CD4-positive, alpha-beta T cell treated with Interleukin-6 for 4 hours (primary cell): ENCODE data around the gene FBXL15.
"Not testable (repeated sequence)": the region's sequence is repeated elsewhere in the genome, so short reads cannot be mapped to it uniquely, and the experiment has no call there.

Experiments used
- DNase-seq: peaks from one replicate; pipeline ENCODE4 v3.0.0-alpha.2; 2020; ENCODE audit warnings: mixed read lengths

Gene FBXL15

DNA sequence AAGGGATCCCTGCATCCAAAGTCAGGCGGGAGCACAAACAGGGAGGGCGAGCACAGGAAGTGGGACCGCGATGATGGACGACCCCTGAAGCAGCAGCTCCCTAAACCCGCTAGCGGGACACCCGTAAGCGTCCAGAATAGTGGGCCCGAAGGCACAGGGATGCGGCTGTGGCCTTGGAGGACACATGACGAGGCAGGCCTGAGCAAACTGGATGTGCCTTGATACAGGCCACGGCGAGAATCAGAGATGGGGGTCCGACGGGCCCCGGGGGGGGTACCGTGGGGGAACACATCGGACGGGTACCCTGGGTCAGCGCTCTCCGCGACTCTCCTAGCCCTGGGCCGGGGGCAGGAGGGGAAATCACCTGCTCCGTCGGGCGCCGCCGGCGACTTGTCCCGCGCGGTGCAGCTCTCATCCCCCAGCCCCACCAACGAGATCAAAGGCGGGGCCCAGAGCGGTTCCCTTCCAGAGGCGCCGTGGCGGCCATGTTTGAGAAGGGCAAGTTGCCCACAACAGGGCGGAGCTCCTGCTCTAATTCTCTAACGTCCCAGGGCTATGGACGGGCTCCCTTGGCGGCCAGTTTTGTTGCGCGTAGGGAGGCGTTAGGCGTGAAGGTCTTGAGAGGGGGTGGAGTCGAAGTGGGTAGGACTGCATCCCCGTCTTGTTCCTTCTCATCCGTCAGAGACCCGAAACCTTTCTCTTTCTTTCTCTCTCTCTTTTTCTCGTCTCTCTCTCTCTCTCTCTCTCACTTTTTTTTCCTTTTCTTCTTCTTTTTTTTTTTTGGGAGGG, 11.7 kb downstream of the FBXL15 start, which contains the start of gene CUEDC2:
CUEDC2 (minus strand) TSS at position 413 of the 789 bp plus-strand sequence. CDS start 7,386 bp downstream, outside the sequence.
- peak; percentile 96 for DNase-seq

DNA sequence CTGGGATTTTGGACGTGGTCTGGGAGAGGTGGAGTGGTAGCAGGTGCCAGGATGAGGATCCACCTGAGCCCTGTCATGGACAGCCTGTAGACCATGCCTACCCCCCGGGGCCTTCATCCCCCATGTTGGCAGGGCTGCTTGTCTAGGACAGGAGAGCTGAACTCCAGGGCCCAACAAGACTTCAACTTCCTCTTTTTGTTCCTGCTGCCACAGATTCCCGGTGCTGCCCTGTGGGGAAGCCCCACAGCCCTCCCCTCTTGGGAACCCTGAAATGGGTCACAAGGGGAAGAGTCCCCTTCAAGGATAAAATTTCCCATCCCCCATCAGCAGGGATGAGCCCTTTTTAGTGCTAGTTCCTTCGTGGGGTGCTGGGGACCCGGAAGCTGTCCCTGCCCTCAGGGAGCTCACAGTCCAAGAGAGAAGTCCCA, 13.0 kb downstream of the FBXL15 start:
- no peak for DNase-seq

DNA sequence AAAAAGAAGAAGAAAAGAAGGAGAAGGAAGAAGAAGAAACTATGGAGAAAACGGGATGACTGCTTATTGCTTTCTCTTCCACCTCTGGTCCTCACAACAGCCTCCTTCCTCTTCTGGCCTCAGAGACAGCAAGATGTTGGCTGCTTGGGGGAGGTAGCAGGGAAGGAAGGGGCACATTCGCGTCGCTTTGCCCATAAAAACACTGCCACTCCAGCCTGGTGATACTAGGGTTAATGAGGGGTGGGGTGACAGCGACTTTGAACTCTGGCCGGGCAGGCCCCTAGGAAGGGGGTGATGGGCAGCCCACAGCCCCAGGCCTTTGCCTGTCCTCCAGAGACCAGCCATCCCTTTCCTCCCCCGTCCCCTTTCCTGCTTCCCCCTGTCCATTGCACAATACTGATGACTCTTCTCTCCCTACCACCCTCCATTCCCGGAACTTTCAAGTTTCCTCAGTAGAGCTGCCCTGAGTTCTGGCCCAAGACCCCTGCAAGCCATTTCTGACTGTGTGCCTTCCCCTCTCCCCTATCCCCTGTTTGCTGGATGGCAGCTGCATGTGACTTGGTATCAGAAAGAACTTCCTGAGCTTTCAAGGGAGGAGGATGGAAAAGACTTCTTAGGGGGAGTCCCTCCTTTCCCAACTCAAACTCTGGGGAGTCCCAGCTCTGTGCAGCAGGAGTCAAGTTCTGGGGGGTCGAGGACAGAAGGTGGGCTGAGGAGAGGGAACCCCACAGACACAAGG, 13.9 kb downstream of the FBXL15 start:
- DNase-seq = no peak

DNA sequence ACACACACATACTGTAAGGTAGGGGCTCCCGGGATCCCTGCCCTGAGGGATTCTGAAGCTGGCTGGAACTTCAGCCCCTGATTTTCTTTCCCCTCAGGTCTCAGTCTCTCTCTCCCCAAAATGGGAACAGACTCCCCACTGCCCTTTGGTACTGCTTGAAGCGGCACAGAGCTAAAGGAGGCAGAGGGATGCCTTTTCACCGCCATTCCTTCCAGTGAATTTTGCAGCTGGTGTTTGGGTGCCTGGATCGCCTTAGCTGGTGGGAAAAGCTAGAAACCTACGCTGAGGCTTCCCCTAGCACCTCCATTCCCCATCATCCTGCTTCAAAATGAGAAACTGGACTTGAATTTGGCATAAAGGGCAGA, 14.5 kb downstream of the FBXL15 start:
- no peak for DNase-seq

DNA sequence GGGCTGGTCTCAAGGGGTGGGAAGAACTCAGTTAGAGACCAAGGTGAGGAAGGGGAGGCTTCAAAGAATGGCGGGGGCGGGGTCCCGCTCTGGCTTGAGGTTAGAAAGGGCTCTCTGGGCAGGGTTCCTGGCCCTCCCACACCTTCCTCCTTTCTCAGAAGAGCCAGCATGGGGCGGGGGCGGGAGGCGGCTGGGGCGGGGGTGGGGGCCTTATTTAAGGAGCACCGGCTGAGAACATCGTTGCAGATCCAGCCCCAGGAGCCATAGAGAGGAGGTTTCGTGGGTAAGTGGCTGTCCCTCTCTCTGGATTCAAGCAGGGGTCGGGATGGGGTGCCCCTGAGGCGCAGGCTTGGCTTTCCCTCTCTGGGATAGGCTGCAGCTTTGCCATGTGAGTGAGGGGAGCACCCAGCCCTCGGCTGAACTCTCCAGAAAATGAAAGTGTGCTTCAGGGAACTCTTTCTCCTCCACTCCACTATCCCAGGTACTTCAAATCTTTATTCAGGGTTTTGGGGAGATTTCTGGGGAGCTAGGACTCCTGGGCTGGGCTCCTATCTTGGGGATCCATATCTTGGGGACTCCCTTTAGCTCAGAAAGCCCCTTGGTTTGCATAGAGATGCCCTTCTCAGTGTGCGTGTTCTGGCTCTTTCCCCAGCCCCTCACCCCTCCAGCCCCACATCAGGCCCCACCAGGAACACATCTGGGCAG, 15.0 kb downstream of the FBXL15 start:
- DNase-seq = peak; percentile 53

DNA sequence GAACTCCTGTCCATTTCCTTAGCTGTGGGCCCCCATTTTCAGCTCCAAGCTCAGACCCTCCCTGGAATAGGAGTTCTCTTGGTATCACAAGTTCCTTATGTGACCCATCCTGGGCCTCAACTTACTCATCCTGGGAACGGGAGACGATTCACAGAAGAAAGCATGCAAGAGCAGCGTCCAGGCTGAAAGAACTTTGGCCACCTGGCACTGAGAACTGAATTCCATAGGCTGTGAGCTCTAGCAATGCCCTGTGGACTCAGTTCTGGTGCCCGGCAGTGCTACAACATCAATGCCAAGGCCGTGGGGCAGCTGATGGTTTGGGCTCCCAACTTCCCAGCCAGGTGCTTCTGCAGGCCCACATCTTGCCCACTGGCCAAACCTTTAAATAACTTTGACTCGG, 15.7 kb downstream of the FBXL15 start:
- no peak for DNase-seq

DNA sequence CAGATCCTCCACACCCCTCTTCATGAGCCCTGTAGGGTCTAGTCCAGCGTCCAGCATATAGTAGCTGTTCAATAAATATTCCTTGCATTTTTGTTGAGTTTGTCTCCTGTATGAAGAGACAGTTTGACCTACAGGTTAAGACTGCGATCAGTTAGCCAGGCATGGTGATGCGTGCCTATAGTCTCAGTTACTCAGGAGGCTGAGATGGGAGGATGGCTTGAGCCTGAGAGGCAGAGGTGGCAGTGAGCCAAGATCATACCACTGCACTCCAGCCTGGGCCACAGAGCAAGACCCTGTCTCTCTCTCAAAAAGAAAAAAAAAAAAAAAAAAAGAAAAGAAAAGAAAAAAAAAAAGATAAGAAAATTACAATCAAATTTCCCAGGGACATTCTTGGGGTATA, 16.9 kb downstream of the FBXL15 start:
- DNase-seq = no peak

DNA sequence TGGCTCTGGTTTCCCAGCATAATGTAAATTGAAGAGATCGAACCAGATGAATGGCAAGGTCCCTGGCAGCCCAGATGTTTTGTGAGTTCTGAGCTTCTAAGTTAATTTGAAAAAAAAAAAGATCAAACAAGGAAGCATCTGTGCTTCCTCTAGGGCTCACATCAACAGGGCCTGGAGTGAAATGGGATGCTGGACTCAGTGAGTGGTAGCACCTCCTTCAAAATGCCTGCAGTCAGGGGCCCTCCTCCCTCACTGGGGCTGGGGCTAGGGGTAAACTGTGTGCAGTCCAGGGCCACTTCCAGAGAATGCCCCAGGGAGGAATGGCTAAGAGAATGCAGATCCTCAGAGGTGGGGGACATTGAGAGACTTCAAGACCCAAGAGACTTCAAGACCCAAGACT, 17.7 kb downstream of the FBXL15 start:
- DNase-seq = no peak

DNA sequence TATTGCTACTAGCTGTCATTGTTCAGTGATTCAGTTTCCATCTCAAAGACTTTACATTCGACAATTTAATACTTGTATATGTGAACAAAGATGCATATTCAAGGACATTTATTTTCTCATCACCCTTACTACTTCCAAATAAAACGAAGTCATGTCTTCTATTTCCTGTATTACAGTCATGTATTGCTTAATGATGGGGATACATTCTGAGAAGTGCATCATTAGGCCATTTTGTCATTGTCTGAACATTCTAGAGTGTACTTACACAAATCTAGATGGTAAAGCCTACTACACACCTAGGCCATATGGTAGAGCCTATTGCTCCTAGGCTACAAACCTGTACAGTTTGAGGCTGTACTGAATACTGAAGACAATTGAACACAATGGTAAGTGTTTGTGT, 24.2 kb downstream of the FBXL15 start:
- DNase-seq = no peak

DNA sequence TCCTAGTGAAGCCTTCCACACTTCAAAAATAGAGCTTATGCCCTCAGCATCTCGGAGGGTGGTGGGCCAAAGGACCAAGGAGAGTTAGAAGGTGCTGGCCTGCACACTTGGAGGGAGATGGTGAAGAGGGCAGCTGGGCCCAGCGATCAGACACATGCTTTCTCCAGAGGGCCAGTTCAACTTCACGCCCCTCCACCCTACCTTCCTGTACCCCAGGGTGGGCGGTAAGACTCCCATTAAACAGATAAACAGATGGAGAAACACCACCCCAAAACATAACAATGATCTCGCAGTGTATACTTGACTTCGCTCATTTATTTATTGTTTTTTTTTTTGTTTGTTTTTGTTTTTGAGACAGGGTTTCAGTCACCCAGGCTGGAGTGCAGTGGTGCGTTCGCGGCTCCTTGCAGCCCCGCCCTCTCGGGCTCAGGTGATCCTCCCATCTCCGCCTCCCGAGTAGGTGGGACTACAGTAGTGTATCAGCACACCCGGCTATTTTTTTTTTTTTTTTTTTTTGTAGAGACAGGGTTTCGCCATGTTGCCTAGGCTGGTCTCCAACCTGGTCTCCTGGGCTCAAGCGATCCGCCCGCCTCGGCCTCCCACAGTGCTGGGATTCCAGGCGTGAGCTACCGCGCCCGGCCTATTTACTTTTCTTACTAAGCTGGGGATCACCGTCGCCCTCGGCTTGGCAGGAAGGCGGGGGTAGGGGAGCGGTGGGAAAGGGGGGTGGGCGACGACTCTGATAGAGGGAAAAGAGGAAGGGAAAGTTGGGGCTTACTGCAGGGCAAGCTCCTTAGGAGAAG, 28.9 kb downstream of the FBXL15 start:
- DNase-seq = peak; percentile 94

DNA sequence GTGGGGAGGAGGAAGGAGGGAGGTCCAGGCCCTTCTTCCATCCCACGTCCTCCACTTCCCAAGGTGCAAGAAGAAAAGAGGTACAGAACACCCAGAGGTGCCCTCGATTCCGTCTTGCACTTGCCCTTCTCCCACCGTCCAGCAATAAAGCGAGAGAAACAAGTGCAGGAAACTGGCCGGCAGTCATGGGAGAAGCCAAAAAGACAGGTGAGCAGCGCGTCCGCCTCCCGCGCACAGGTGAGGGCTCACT, 29.4 kb downstream of the FBXL15 start:
- no peak for DNase-seq

DNA sequence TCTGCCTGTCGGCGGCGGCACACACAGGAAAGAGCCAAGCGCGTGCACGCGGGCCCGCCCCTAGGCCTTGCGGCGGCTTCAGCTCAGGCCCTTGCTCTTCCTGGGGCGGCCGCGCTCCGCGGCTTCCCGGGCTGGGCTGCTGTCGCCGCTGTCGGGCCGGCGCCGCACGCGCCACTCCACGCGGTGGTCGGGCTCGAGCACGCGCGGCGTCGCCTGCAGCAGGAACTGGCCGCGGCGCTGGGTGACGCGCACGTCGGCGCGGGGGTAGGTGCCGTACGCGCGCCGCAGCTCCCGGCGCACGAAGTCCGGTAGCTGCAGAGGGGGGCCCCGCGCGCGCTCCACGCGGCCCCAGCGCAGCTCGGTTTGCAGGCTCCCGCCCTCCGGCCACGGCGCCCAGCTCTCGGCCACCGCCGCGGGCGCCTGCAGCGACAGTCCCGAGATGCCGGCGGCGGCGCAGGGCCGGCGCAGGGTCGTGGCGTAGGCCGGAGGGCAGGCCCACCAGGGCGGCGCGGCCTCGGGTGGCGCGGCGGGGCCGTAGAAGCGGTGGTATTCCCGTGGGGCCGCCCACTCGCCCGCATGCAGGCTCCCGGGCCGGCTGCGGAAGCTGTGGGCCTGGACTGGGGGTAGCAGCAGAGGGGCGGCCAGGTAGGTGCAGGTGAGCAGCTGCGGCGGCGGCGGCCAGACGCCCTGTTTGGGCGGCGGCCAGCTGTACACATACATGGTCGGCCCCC, 29.9 kb downstream of the FBXL15 start:
- DNase-seq = peak; percentile 94

DNA sequence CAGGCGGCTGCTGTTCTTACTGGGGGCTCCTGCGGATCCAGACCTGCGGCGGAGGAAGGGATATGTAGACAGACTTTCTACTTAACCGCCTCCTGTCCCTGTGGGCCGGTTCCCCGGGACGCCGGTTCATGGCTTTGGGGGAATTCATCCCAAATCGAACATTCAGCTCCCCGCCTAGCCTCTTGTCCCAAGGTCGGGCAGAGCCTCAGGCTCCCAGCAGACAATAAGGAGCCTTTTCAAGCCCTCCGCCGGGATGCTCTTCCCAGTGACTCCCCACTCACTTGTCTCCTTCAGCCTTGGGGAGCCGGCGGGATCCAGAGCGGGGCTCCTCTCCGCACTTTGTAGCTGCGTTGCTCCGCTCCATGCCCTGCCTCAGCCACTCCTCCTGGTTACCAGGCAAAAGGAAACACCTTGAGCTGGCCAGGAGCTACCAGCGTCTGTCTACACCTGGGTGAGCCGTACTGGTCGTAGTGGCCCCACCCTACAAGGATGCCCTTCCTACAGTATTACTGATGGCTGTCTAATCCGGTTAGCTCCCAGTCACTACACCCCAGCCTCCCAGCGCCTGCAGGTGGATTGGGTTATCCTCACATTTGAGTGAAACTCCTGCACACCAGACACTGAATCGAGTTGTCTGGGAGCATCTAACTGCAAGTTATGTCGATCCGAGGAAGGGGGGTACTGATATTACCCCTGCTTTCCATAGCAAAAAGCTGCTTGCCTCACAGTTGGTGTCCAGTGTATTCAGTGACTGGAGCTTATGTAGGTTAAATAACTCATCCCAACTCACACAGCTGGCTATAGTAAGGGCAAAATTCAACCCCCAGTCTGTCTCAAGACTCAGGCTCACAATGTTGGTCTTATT, 30.7 kb downstream of the FBXL15 start, which contains the start of gene C10orf95:
C10orf95 (minus strand) TSS at position 439 of the 865 bp plus-strand sequence. CDS start 450 bp downstream, outside the sequence.
- no peak for DNase-seq

DNA sequence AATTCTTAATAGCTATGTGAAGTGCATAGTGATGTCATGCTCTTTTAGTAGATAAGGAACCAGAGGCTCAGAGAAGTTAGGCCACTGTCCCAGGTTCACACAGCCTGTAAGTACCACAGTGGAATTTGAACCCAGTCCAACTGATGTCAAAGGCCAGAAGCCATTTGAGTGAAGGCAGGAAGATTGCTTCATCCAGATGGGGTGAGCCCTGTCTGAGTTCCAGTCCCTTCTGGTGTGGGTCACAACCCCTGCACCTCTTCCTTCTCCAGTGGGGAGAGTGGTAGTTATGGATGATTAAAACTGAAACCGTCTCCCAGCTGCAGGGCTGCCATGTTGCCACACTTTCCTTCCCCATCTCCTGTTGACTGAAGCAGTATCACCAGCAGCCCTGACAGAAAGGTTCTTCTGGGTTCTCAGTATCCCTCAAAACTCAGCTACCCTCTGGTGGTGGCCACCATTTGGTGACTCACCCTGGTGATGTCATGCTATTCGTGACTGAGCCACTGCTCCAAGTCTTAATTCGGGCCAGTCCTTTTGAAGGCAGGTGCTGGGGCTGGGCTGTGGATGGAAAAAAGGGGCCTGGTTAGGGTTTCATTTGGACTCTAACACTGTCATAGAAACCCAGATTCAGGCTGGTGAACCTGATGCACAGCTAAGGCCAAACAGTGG, 32.2 kb downstream of the FBXL15 start:
- DNase-seq = peak; percentile 62

DNA sequence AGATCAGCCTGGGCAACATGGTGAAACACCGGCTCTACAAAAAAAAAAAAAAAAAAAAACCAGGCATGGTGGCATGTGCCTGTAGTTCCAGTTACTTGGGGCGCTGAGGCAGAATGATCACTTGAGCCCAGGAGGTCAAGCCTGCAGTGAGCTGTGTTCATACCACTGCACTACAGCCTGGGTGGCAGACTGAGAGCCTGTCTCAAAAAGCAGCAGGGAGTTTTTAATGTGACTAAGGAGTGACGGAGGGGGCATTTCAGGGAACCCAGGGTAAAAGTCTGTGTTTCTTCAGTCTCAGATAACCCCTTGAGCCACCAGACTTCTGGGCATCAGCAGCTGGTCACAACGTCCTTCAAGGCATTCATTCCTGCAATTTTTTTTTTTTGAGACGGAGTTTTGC, 32.9 kb downstream of the FBXL15 start:
- DNase-seq = no peak

DNA sequence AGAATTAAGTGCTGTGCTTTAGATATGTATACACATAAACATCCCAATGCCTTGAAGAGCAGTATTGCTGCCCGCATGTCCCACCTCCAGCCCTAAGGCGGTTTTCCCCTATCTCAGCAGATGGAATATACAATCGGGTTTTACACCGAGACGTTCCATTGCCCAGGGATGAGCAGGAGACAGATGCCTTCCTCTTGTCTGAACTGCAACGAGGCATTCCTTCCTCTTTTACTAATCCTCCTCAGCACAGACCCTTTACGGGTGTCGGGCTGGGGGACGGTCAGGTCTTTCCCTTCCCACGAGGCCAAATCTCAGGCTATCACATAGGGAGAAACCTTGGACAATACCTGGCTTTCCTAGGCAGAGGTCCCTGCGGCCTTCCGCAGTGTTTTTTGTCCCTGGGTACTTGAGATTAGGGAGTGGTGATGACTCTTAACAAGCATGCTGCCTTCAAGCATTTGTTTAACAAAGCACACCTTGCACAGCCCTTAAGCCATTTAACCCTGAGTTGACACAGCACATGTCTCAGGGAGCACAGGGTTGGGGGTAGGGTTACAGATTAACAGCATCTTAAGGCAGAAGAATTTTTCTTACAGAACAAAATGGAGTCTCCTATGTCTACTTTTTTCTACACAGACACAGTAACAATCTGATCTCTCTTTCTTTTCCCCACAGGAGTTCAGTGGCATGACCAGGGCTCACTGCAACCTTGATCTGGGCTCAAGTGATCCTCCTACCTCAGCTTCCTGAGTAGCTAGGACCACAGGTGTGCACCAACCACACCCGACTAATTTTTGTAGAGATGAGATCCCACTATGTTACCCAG, 34.2 kb downstream of the FBXL15 start:
- not testable (repeated sequence) for DNase-seq

DNA sequence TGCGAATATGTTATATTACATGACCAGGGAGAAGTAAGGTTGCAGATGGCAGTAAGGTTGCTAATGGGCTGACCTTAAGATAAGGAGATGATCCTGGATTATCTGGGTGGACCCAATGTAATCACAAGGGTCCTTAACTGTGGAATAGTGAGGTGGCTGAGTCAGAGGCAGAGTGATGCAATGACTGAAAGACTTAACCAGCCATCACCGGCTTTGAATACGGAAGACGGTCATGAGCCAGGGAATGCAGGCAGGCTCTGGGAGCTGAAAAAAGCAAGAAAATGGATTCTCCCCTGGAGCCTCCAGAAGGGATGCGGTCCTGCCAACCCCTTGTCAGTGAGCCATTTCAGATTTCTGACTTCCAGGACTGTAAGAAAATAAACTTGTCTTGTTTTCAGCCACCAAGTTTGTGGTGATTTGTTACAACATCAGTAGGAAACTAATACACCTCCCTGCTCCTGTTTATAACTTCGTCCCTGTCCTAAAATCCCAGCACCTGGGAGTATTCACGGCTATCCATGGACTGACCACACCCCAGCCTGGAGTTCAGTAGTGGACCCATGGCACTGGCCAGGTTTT, 35.3 kb downstream of the FBXL15 start:
- no peak for DNase-seq

DNA sequence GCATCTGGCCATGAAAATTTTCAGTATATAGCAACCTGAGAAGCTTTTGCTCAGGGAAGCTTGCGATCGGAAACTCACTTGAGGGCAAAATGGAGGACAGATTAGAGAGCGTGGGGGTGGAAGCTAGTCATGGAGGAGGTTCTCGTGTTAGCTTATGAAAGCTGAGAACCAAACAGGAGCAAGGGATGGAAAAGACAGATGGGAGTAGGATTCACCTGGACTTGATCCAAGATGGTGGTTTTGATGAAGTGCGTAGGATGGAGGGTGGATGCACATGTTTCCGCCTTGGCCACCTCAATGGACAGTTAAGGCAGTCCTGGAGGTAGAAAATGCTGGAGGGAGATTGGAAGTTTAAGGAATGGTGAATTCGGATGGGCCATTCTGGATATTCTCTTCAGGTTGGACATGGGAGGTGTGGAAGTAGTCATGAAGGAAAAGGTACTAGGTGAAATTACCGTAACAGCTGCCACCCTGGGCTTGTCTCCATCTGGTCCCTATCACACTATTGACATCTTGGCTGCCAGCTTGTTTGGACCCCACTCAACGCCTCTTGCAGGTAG, 37.0 kb downstream of the FBXL15 start:
- no peak for DNase-seq

DNA sequence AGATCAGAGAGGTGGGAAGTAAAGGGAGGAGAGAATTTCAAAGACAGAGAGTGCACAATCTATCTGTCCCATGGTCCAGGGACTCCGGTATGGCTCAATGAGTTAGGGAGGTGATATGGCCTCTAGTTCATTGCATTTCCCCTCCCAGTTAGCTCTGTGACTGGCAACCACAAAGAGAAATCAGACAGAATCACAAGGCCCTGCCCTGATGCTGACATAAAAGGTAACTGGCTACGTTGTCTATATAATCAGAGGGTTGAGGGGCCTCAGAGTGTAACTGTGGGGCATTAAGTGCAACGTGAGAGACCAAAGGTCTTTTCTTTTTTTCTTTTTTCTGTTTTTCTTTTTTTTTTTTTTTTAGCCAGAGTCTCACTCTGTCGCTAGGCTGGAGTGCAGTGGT, 38.0 kb downstream of the FBXL15 start:
- DNase-seq = no peak
